GM18507 (cell line): ENCODE data around the gene HAT1.

Experiments
- DNase-seq: peaks from one replicate; pipeline ENCODE4 v3.0.0; 2011; ENCODE audit warnings: low read depth; ENCODE audit not compliant: insufficient read length; ENCODE audit errors: extremely low spot score
- FAIRE-seq: peaks from 2 replicates; lab custom pipeline; 2011; peaks lifted over from hg19 to GRCh38; lab: Jason Lieb, UNC

The HAT1 gene

GRCh38 chr2:172012677-172013391 is 90.6 kb downstream of the HAT1 start:
- DNase-seq (no peak), FAIRE-seq (no peak)

GRCh38 chr2:172013396-172013795 is 91.1 kb downstream of the HAT1 start:
- no peak for FAIRE-seq
- DNase-seq, result no peak

- FAIRE-seq (no peak), DNase-seq (no peak)
Measured at GRCh38 chr2:172021074-172021931, 99.0 kb downstream of the HAT1 start.

- DNase-seq, result no peak
- no peak for FAIRE-seq
Measured at GRCh38 chr2:172021955-172022354, 99.7 kb downstream of the HAT1 start.

- DNase-seq (no peak), FAIRE-seq (no peak)
Measured at GRCh38 chr2:172031536-172031935, 109.3 kb downstream of the HAT1 start.
